ENCODE measurements around the gene ACSM2B. TPM values are rescaled to one million over a fixed set of nuclear protein-coding genes. Genes with fewer than 3 reads are reported as not detected.
"Not testable (repeated sequence)": the region's sequence is repeated elsewhere in the genome, so short reads cannot be mapped to it uniquely, and the experiment has no call there.

Gene ACSM2B
- total RNA-seq, 3 donors from 2014 or later: not detected

- H3K4me3 ChIP-seq; H3K9me3 ChIP-seq; H3K27ac ChIP-seq; H3K27me3 ChIP-seq; DNase-seq (ENCODE audit: low spot score in 2 of 2); H3K36me3 ChIP-seq; H3K4me1 ChIP-seq; intact Hi-C loops (cut with DNase I; ENCODE audit: low total_unique reads): not testable (repeated sequence)
Measured at GRCh38 chr16:20554689-20555088, 21.5 kb downstream of the ACSM2B start.

GRCh38 chr16:20553493-20553892, 22.7 kb downstream of the ACSM2B start:
- H3K4me3 ChIP-seq; H3K4me1 ChIP-seq; intact Hi-C loops (cut with DNase I; ENCODE audit: low total_unique reads); DNase-seq (ENCODE audit: low spot score in 2 of 2); H3K27me3 ChIP-seq; H3K27ac ChIP-seq; H3K36me3 ChIP-seq; H3K9me3 ChIP-seq: not testable (repeated sequence)

- H3K4me3 ChIP-seq; H3K27ac ChIP-seq; H3K4me1 ChIP-seq; H3K27me3 ChIP-seq; H3K9me3 ChIP-seq; DNase-seq (ENCODE audit: low spot score in 2 of 2); intact Hi-C loops (cut with DNase I; ENCODE audit: low total_unique reads); H3K36me3 ChIP-seq: not testable (repeated sequence)
Measured at GRCh38 chr16:20546951-20547350, 29.2 kb downstream of the ACSM2B start.

GRCh38 chr16:20546278-20546853, 29.8 kb downstream of the ACSM2B start:
- H3K27me3 ChIP-seq; H3K36me3 ChIP-seq; H3K4me3 ChIP-seq; intact Hi-C loops (cut with DNase I; ENCODE audit: low total_unique reads); H3K27ac ChIP-seq; H3K4me1 ChIP-seq; DNase-seq (ENCODE audit: low spot score in 2 of 2); H3K9me3 ChIP-seq: not testable (repeated sequence)

- H3K4me3 ChIP-seq; DNase-seq (ENCODE audit: low spot score in 2 of 2); H3K27me3 ChIP-seq; intact Hi-C loops (cut with DNase I; ENCODE audit: low total_unique reads); H3K36me3 ChIP-seq; H3K4me1 ChIP-seq; H3K27ac ChIP-seq; H3K9me3 ChIP-seq: not testable (repeated sequence)
Measured at GRCh38 chr16:20540603-20541316, 35.4 kb downstream of the ACSM2B start.

- Histone ChIP-seq H3K27me3 (no peaks in the 10 kb centered on the region), H3K27ac (no peak overlapping the region), H3K36me3 (no peaks in the 10 kb centered on the region), H3K4me1 (no peaks in the 10 kb centered on the region), H3K4me3 (no peak overlapping the region), H3K9me3 (no peaks in the 10 kb centered on the region)
- no peak for DNase-seq (ENCODE audit: low spot score in 2 of 2)
- TF ChIP-seq POLR2AphosphoS5 (IDR thresholded peaks at IDR 0.05): no peak
- no peak for TF ChIP-seq POLR2A (IDR thresholded peaks at IDR 0.05)
- no peak for TF ChIP-seq CTCF (IDR thresholded peaks at IDR 0.05)
- intact Hi-C loops (cut with DNase I; ENCODE audit: low total_unique reads): no loop called here
Measured at GRCh38 chr16:20538687-20539086, 37.5 kb downstream of the ACSM2B start.

GRCh38 chr16:20538181-20538580, 38.0 kb downstream of the ACSM2B start:
- no peak overlapping the region for H3K27ac ChIP-seq
- no peaks in the 10 kb centered on the region for H3K27me3 ChIP-seq
- intact Hi-C loops (cut with DNase I; ENCODE audit: low total_unique reads): no loop called here
- no peaks in the 10 kb centered on the region for H3K36me3 ChIP-seq
- H3K4me1 ChIP-seq: no peaks in the 10 kb centered on the region
- H3K4me3 ChIP-seq: no peak overlapping the region
- DNase-seq (ENCODE audit: low spot score in 2 of 2): no peak
- H3K9me3 ChIP-seq: no peaks in the 10 kb centered on the region
- TF ChIP-seq CTCF (IDR thresholded peaks at IDR 0.05) (no peak), POLR2A (IDR thresholded peaks at IDR 0.05) (no peak), POLR2AphosphoS5 (IDR thresholded peaks at IDR 0.05) (no peak)

GRCh38 chr16:20536669-20537068, 39.5 kb downstream of the ACSM2B start:
- DNase-seq (ENCODE audit: low spot score in 2 of 2); H3K4me1 ChIP-seq; H3K27ac ChIP-seq; intact Hi-C loops (cut with DNase I; ENCODE audit: low total_unique reads); H3K36me3 ChIP-seq; H3K4me3 ChIP-seq; H3K9me3 ChIP-seq; H3K27me3 ChIP-seq: not testable (repeated sequence)

- DNase-seq (ENCODE audit: low spot score in 2 of 2); H3K27ac ChIP-seq; H3K27me3 ChIP-seq; H3K9me3 ChIP-seq; H3K36me3 ChIP-seq; H3K4me1 ChIP-seq; intact Hi-C loops (cut with DNase I; ENCODE audit: low total_unique reads); H3K4me3 ChIP-seq: not testable (repeated sequence)
Measured at GRCh38 chr16:20532284-20532792, 43.8 kb downstream of the ACSM2B start.

GRCh38 chr16:20531795-20532194, 44.4 kb downstream of the ACSM2B start:
- H3K27ac ChIP-seq; H3K4me3 ChIP-seq; H3K9me3 ChIP-seq; intact Hi-C loops (cut with DNase I; ENCODE audit: low total_unique reads); H3K36me3 ChIP-seq; H3K27me3 ChIP-seq; DNase-seq (ENCODE audit: low spot score in 2 of 2); H3K4me1 ChIP-seq: not testable (repeated sequence)
